Right renal pelvis (tissue), 4 donors: ENCODE measurements around the gene NCMAP. TPM values are rescaled to one million over a fixed set of nuclear protein-coding genes. Genes with fewer than 3 reads are reported as not detected.

Experiments used
- DNase-seq, 4 donors: peaks; one replicate each; pipeline ENCODE4 v3.0.0-alpha.2; 2013; ENCODE audit warnings: low read depth in 4 of 4, low spot score in 3 of 4, missing footprints in 1 of 4
- polyA plus RNA-seq, 4 donors: library from polyadenylated mRNA; unstranded; fragments of 120-200 nt; gene quantifications; one replicate each; pipeline ENCODE4 v1.2.1, GENCODE V29; 2013; ENCODE audit not compliant: insufficient read length in 4 of 4

Gene NCMAP
- polyA plus RNA-seq, 4 donors: 0.49 to 0.91 (median 0.62) TPM

DNA sequence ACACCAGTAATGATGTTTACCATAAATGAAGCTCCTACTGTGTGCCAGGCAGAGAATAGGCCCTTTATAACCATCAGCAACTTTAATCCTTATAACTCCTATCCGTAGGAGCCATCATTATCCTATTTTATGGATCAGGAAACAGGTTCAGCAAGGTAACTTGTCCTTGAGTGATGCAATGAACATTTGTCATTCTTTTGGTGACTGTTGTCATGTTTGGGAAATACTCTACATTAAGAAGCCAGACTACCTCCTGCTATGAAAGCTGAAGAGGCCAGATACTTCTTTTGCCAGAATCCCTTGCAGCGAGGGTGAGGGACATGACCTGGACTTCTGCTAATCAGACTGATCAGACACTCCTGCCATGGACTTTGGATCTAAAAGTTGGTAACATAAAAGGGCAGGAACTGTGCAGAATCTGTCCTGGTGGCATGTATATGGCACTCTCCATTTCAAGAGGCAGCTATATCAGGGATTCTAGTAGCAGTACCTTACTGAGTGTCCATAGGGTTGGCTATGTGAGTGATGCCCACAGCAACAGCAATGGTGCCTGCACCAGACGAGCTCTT is 54.1 kb downstream of the NCMAP start:
- DNase-seq: no peak

DNA sequence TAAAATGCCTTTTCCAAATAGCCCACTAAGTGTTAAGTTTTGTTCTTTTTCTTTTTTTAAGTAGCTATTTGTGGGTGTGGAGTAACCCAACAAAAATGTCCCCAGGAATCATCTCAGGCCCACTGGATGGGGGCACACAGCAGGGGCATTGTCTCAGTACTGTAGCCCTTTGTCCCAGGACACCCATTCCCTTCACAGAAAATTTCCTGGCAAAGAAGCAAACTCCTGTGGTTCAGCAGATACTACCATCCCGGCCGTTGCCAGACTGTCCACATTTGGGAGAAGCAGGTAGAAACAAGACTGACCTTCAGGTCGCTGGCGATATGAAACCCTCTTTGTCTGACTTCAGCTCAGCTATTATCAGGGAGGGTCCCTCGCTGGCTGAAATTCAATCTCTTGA is 63.5 kb downstream of the NCMAP start:
- DNase-seq: no peak

DNA sequence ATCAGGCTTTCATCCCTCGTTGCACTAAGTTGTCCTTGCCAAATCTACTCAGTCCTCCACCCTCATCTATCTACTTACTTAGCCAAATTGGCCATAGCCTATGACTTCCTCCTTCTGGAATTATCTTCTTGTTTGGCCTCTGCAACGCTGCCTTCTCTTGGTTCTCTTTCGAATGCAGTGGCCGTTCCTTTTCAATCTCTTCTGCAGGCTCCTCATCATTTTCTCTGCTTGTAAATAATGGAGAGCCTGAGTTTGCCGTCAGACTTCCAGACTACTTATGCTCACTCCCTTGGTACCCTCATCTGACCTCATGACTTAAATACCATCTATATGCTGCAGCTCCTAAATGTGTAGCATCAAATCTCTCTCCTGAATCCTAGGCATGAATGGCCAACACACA is 64.8 kb downstream of the NCMAP start:
- DNase-seq: no peak

DNA sequence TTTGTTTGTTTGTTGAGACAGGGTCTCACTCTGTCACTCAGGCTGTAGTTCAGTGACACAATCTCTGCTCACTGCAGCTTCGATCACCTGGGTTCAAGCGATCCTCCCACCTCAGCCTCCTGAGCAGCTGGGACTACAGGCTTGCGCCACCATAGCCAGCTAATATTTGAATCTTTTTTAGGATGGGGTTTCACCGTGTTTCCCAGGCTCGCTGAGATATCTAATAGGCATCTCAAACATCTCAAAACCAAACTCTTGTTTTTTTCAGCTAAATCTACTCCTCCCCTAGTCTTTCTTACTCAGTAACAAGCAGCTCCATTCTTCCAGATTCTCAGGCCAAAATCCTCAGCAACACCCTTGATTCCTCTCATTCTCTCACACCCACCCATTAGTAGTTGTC is 65.2 kb downstream of the NCMAP start:
- DNase-seq: no peak

DNA sequence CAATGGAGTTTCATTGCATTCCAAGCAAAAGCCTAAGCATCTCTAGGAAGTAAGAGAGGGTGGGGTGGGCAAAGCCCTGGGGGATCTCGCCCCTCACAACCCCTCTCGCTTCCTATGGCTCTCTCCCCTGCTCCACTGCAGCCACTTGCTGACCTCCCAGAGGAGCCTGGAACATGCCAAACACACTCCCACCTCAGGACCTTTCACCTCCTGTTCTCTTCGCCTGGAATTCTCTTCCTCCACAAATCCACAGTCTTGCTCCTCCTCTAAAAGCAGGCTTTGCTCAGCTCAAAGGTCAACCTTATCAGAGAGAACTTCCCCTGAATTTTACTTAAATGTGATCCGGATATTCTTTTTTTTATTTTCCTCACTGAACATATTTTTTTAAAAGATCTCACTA is 66.3 kb downstream of the NCMAP start:
- no peak for DNase-seq

DNA sequence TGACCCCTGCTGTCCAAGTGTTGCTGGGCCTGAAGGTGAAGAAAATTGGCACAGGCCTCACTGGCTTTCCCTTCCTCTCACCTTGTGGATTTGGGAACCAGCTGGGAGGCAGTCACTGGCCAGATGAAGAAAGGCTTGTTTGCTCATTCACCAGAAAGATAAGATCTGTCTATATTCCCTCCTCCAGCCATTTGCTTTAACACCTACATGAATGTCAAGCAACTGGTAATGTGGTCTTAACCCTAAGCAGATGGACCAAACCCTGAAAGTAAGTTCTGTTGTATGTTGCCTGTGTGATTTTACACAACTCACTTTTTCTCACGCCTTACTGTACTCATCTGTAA is 76.9 kb downstream of the NCMAP start:
- DNase-seq: no peak

DNA sequence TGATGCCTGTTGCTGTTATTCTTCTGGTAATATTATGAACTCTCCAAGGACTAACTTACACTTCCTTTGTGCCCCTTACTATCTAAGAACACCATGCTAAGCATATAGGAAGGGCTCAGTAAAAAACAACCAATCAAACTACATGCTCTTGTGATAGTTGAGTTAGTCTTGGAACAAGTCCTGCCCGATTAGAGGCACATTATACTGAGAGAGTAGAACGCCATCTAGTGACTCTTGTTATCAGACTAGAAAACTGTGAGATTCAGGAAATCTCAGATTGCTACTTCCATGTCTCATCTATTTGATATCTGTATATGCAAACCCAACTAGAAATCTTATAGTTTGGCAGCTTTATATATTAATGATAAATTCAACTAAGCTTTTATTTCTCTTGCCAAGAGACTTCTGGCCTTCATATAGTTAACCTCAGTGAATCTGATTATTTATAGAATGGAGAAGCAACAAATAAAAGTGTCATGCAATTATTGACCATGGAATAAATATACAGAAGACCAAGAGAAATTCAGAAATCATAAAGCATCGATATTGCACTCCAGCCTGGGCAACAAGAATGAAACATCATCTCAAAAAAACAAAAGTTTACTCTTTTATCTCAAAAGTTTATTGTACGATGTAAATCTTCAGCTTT is 79.4 kb downstream of the NCMAP start:
- DNase-seq: peak in 3 of 4 donors; percentile 35 to 57 (median 41)

DNA sequence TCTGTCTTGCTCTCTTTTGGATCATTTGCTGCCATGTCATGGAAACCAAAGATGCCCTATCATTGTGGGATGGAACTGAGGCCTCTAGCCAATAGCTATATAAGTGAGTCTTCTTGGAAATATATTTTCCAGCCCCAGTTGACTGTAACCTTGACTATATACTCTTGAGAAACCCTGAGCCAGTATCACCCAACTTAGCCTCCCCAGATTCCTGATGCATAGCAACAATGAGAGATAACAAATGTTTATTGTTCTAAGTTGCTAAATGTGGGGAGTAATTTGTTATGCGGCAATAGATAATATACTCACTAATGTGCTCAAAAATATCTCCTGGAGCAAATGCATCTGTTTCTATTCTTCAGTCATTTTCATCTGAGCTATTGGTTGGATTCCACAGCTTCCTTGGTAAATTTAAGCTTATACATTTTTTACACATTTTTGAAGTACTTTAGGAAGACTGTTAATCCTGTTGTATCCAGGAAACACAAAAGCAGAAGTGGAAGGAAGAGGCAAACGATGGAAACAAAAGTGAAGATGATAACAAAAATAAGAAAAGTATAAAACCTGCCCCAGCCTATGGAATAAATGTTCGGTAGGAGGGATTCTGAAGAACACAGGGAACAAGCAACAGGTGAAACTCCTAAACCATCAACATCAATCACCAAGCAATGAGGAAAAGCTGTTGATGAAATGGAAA is 80.9 kb downstream of the NCMAP start:
- DNase-seq: no peak

DNA sequence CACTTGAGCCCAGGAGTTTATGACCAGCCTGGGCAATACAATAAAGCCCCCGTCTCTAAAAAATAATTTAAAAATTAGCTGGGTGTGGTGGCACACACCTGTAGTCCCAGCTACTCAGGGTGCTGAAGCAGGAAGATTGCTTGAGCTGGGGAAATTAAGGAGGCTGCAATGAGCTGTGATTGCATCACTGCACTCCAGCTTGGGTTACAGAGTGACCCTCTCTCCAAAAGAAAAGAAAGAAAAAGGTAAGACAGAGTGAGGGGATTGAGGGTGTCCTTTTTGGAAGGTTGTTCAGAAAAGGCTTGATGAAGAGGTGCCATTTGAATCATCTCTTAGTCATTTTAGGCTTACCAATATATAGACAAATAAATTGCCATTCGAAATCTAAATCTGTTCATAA is 83.2 kb downstream of the NCMAP start:
- DNase-seq: no peak

DNA sequence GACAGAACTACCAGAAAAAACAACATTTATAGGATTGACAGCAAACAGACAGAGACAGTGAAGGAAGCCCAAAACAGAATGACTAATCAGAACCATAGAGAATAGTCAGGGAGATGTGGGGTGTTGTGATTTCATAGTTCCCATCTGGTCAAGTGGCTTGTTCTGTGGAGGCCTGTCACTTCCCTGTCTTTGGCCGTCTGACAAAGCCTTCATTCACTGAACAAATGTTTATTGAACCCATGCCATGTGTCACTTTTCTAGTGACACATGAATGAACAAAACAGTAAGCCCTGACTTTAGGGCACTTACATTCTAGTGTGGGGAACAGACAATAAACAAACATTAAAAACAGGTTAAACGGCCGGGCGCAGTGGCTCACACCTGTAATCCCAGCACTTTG is 84.0 kb downstream of the NCMAP start:
- DNase-seq: no peak

DNA sequence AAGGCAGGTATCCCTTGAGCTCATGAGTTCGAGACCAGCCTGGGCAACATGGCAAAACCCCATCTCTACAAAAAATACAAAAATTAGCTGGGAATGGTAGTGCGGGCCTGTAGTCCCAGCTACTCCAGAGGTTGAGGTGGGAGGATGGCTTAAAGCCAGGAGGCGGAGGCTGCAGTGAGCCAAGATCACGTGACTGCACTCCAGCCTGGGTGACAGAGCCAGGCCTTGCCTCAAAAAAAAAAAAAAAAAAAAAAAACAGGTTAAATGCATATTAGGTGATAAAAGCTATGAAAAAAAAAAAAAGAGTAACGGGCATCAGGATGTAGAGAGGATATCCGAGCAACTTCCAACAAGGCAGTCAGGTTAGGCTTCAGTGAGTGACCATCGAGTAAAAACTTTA is 84.4 kb downstream of the NCMAP start:
- DNase-seq: no peak

DNA sequence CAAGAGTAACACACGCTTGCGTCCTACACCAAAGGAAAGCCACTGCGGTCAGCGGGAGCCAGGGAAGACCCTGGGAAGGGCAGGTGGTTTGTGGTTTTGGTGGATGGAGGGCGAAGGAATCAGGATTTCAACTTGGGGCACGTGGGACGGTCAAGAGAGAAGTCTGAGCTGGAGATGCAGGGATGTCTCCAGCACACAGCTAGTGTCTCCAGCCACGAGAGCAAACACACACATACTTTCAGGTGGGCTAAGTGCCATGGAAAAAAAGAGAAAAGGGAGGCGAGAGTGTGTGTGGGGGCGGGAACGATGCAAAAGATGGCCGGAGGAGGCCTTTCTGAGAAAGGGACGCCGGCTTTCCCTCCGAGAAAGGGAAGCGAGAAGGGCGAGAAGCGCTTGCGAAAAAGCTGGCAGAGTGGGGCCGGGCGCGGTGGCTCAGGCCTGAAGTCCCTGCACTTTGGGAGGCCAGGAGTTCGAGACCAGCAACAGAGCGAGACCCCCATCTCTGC is 85.8 kb downstream of the NCMAP start:
- DNase-seq: peak in 1 of 4 donors; percentile 15

DNA sequence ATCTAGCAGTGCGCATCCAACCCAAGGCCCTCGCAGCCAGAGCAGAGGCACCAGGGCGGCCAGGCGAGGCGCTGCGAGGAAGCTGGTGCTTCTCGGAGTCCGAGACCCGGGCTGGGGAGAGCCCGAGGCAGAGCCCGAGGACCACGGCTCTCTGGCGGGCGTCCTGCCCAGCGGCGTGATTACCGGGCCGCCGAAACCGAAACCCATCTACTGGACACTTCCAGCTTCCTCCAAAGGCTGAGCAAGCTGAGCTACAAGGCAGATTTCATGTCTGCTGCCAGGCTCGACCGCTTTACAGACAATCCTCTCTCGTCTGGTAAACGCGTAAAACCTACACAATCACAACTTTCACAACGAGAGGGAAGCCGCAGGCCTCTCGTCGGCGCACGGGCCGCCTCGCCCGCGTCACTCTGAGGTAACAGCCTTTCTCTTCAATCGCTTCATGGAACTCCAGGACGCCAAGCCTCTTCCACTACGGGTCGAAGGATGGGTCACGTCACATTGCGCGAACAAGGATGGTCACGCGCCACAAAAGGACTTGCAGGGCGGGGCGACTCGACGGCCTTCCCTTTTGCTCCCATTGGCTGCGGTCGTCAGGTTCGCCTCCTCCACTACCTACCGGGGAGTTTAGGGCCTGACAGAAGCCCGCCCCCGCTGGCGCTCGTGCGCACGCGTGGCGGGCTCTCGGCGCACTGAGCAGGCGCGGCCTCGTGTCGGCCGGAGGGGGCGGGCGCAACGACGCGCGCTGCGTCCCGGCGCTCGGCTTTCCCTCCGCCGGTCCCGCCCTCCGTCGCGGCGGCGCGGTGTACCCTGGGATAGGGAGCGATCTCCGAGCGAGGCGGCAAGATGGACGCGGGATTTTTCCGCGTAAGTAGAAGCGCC is 86.8 kb downstream of the NCMAP start, which contains the start of gene SRRM1:
SRRM1 (plus strand) TSS at position 822 of the 882 bp plus-strand sequence; CDS start at position 847, 25 bp downstream.
- DNase-seq: peak; percentile 95 to 99 (median 99)

DNA sequence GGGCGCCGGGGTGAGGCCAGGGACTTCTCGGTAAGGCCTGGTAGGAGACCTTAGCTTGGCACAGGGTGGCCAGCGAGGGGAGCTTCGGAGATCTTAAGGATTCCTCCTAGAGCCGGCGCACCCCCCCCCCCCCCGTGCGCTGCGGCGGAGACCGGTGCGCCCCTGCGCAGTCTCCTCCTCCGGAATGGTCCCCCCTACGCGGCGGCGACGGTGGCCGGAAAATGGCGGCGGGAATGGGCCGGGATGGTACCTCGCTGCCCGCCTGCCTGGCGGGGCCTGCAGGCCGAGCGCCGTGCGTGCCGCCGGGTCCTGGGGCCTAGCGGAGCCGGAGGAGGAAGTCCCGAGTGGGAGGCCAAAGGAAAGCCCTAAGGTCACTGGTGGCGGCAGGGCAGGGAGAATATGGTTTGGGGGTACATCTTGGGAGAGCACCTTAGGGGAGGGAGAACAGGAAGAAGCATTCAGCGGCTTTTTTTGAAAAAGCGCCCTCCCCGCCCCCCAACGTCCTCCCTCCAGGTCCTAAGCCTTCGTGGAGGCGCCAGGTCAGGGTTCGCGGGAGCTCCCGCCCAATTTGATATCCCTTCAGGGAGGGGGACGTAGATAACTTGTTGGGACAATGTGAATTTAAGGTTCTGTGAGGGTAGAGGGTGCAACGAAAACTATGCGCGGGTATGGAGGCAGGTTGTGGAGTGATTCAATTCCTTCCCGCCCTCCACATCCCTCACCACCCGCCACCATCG is 87.6 kb downstream of the NCMAP start:
- peak in 2 of 4 donors; percentile 10 to 18 for DNase-seq

DNA sequence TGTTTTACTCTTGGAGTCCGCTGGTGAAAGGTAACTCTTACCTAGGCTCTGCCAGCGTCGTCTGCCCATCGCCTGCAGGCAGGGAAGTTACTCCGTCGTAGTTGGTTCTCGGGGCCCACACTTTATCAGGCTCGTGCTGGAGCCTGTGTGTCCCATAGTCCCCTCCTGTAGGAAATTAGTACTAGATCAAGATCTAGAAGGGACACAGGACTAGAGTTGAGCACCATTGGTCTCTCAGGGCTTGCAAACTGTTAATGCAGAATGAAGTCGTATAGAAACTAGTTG is 88.2 kb downstream of the NCMAP start:
- no peak for DNase-seq

DNA sequence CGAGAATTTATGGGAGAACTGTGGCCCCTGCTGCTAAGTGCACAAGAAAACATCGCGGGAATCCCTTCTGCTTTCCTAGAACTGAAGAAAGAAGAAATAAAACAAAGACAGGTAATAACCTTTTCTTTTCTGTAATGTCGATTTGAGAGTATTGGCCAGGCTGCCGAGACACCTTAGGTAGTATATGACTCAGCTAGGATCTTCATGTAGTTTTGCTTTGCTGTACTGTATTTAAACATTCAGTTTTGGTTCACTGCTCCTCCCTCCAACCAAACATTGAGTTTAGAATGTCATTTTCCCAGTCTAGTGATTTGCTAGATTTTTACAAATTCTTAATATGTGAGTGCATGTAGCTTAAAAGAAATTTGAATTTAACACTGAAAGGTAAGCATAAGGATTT is 93.0 kb downstream of the NCMAP start:
- no peak for DNase-seq

DNA sequence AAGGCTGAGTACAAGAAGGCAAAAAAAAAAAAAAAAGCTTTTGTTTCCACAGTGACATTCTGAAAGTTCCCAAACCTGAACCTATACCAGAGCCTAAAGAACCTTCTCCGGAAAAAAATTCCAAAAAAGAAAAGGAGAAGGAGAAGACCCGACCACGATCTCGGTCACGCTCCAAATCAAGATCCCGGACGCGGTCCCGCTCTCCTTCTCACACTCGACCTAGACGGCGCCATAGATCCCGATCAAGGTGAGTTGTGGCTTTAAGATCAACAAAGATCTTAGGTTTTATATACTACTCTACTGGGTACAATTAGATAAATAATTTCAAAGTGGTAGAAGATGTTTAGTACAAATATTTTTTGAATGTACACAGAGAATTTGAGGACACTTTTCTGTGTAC is 96.5 kb downstream of the NCMAP start:
- no peak for DNase-seq

DNA sequence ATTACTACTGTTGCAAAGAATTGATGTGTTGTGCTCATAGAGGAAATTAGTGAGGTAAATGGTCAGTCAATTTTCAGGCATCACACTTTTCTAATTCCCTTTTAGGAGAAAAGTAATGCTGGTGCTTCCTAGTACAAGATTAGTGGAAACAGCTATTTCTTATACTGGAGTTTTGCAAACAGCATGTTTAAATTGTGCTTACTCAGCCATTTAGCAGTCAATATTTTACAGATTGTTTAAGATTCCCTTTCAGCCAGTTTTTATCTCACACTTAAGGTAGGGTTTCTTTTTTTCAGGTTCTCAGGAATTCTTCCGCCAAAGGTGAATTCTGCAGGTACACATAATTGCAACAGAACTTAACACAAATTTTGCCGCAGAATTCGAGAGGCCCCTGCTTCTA is 98.1 kb downstream of the NCMAP start:
- no peak for DNase-seq

DNA sequence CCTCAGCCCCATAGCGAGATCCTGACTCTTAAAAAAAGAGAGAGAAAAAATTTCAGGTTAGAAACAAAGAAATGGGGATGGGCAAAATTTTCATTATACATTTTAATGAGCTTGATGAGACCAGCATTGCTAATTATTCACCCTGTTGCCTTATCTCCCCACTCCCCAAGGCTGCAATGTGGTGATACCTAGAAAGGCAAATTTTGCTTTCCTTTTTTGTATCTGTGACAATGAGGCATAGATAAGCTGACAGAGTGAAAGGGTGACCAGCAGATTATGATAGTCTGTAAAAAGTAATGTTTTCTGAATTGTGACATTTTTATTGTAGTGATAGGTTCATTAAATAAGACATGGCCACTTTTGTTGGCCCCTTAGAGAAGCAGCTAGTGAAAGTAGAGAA is 100.2 kb downstream of the NCMAP start:
- no peak for DNase-seq

DNA sequence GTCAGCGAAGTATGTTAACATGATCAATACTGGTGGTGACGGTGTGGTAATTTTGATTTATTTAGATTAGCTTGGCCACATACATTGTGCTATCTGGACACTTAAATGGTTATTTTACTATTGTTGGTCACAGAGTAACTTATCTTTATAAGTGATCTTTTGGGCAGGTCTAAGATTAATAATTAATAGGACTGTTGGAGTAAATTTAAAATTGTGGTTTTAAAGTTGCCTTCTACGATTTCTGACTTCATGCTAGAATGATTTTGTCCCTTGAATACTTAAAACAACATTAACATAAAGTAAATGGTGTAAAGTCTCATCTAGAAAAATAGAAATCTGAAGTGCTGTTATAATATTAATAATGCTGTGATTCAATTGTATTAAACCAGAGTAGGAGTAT is 101.9 kb downstream of the NCMAP start:
- no peak for DNase-seq
